22Rv1 (cell line): Measurements from ENCODE around the gene SUPT4H1.

Source experiments
- CTCF ChIP-seq: fragments of 450-650 bp; IDR thresholded peaks from 2 replicates; pipeline ENCODE4 v1.5.1; 2017; ENCODE audit warnings: mild to moderate bottlenecking
- ZFX ChIP-seq: fragments of 450-650 bp; IDR thresholded peaks from 2 replicates; pipeline ENCODE4 v1.6.1; 2017; ENCODE audit warnings: antibody characterized with exemption, borderline replicate concordance

- no peak for TF ChIP-seq CTCF
- no peak for TF ChIP-seq ZFX
Observed at GRCh38 chr17:58320163-58320558, 31.8 kb downstream of the SUPT4H1 start.
